Activated CD4-positive, alpha-beta T cell treated with anti-CD3 and anti-CD28 coated beads, Interleukin-2, amount 50 U/mL, for 16 hours (primary cell): Measurements from ENCODE around the gene SCEL.

Experiments used
- DNase-seq: peaks from one replicate; pipeline ENCODE4 v3.0.0-alpha.2; 2020

The SCEL gene

DNA sequence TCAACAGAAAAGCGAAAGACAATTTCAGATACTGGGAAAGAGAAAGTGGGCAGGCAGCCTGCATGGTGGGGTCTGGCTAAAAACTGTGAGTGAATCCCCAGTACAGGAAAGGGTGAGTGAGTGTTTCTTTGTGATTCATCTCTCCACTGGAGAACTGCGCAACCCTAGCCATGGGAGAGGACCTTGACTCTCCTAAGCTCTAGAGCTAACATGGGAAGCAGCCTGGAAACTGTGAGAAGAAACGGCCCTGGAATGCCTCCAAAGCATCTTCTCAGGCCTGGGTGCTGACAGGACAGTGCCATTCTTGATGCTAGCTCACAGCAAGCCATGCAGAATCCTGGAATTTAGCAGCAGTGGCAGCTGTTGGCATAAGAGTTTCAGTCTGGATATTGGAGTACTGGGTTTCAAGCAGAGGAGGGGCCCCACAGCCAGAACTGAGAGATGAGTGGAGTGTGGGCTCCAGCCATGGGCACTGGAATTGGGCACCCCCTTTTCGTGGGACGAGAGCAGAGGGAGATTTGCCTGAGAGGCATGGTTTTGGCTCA, 143.3 kb downstream of the SCEL start:
- DNase-seq, result no peak

DNA sequence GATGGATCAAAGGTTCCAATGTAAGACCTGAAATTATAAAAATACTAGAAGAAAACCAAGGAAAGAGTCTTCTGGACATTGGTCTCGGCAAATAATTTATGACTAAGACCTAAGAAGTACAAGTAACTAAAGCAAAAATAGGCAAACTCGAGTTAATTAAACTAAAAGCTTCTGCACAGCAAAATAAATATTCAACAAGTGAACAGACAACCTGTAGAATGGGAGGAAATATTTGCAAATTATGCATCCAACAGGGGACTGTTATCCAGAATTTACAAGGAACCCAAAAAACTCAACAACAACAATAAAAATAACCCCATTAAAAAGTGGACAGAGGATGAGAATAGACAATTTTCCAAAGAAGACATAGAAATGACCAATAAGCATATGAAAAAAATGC, 152.3 kb downstream of the SCEL start:
- no peak for DNase-seq

DNA sequence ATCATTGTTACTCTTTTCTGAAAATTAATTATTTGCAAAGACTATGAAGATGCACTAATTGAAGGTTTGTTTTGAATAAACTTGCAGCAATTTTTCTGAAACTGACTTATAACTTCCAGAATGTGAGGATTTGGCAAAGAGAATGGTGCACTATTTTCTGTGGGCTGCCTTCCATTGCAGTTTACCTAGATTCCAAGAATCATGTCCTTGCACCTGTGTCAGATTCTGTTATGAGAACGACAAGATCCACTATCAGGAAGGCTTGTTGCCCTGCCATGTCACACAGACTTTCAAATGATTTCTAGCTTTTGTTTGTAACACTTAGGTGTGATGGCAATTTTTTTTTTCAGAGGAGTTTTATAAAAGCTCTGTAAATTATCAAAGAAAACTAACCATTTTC, 156.4 kb downstream of the SCEL start:
- no peak for DNase-seq

DNA sequence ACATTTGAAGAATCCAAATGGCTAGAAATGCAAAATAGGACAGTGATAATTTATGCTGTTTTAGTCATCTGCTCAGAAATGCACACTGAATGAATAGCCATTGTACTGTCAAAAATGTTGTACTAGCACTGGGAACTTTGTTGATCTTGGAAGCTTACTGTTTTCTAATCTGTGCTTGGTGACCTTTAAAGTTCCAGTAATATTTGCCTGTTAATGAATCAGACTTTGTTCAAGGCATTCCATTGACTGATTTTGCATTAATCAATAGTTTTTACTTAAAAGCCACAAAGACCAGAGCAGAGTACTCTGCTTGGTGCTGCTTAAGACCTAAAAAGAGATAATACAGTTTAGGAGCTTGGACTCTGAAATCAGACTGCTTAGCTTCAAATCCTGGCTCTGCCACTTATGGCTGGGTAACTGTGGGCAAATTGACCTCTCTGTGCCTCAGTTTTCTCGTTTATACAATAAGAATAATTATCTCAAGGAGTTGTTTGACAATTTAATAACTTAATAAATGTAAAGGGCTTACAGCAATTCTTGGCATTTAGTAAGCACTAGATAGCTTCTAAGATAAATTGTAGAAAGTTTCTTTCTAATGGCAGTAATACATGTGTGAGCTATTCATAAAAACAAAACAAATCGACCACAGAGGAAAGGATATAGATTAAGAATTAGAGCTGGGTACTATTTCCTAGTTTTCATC, 157.4 kb downstream of the SCEL start:
- DNase-seq, result no peak

DNA sequence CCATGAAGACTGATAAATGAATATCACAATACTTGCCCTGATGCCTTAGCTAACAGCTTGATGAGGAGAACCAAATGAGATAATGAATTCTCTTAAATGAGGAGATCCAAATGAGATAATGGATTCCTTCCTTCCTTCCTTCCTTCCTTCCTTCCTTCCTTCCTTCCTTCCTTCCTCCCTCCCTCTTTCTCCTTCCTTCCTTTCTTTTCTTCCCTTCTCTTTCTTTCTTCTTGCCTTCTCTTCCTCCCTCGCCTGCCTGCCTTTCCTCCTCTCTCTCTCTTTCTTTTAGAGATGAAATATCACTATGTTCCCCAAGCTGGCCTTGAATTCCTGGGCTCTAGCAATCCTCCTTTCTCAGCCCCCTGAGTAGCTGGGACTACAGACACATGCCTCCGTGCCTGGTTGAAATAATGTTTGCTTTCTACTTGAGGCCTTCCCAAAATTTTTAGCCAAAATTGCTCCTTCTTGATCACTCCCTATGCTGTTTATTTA, 158.0 kb downstream of the SCEL start:
- DNase-seq, result no peak
